ENCODE data around the gene PRKRA. TPM values are rescaled to one million over a fixed set of nuclear protein-coding genes. Genes with fewer than 3 reads are reported as not detected.

PRKRA gene
- polyA plus RNA-seq (2012; rRNA removed) = 35.7 and 44.3 TPM in 2 replicates
- polyA plus RNA-seq (2012; cell fraction: cytosol; rRNA removed) = 42.6 and 44.6 TPM in 2 replicates
- 38.9 and 48.6 TPM in 2 replicates for polyA plus RNA-seq (2012; cell fraction: nucleus; rRNA removed)

GRCh38 chr2:178450774-178451525 is at the start of gene PRKRA, which contains the start of gene PJVK:
PRKRA (minus strand) TSS chr2:178451175; CDS start chr2:178451030, 145 bp downstream.
PJVK (plus strand) TSS chr2:178451378; CDS start chr2:178453410, 2,032 bp downstream.
- Histone ChIP-seq H3F3A (replicated peaks; ENCODE audit: insufficient read depth) (peaks cover 7% of the 10 kb centered on the region), H3K79me2 (ENCODE audit: insufficient read depth) (peaks cover 43% of the 10 kb centered on the region), H3K27me3 (ENCODE audit: insufficient read depth) (no peaks in the 10 kb centered on the region), H3K4me1 (ENCODE audit: control insufficient read depth in 1 of 2, insufficient read depth in 2 of 2, low read depth in 1 of 2, low read length in 1 of 2) (peaks cover 0 to 22% of the 10 kb centered on the region in 2 experiments; a peak in 2 of 4 replicates), H3K9ac (peak within 1 kb of the TSS; percentile 96), H3K4me2 (peak within 1 kb of the TSS; percentile 99), H3K27ac (ENCODE audit: low read depth in 2 of 2, low read length in 1 of 2) (peak within 1 kb of the TSS; percentile 91 to 98), H2AFZ (ENCODE audit: low read depth) (peak within 1 kb of the TSS; percentile 98), H3K4me3 (ENCODE audit: low read depth in 2 of 2, low read length in 1 of 2) (peak within 1 kb of the TSS; percentile 97 to 100), H3K9me2 (no peaks in the 10 kb centered on the region), H3K36me3 (replicated peaks in 1 of 2; ENCODE audit: control insufficient read depth in 1 of 2, insufficient read depth in 2 of 2, low read length in 1 of 2) (peaks cover 13 to 25% of the 10 kb centered on the region in 2 experiments), H4K20me1 (ENCODE audit: insufficient read depth) (peaks cover 21% of the 10 kb centered on the region), H3K9me3 (no peaks in the 10 kb centered on the region)
- 5% methylated on average over 16 of the region's 76 CpGs for WGBS (ENCODE audit: low lambda C conversion rate)
- CTCF ChIA-PET = interaction anchor here (1.0 to 4.0 kb wide), 2 partner anchors 29 to 36 kb away, joined by 3 to 22 read pairs; no protein-coding TSS in a partner anchor
- DNase-seq = peak; percentile 98
- POLR2A ChIA-PET = interaction anchor here (0.6 to 1.8 kb wide), 13 partner anchors 9 to 333 kb away, joined by 3 to 22 read pairs (median 5); no protein-coding TSS in a partner anchor
- TF ChIP-seq POLR2AphosphoS5 (IDR thresholded peaks at IDR 0.05; ENCODE audit: low read depth, low read length) (peak; percentile 94), GABPA (IDR thresholded peaks at IDR 0.05; ENCODE audit: low read depth) (no peak), GATA2 (CRISPR knock-in tag; IDR thresholded peaks at IDR 0.05) (no peak), JUND (IDR thresholded peaks at IDR 0.05) (no peak), TEAD4 (IDR thresholded peaks at IDR 0.05; ENCODE audit: borderline replicate concordance, insufficient read depth) (no peak), CHD2 (IDR thresholded peaks at IDR 0.05; ENCODE audit: low read length, partially characterized antibody) (no peak), TAF1 (IDR thresholded peaks at IDR 0.05; ENCODE audit: borderline replicate concordance, low read depth, low read length) (peak; percentile 90), NRF1 (IDR thresholded peaks at IDR 0.05; ENCODE audit: low read depth, low read length) (peak; percentile 34; the same call in 1 of the 2 replicates), FOXM1 (IDR thresholded peaks at IDR 0.05; ENCODE audit: low read depth) (no peak), RAD21 (IDR thresholded peaks at IDR 0.05; ENCODE audit: low read length) (no peak), SMC3 (IDR thresholded peaks at IDR 0.05; ENCODE audit: low read depth, low read length) (no peak), FOSL2 (IDR thresholded peaks at IDR 0.05; ENCODE audit: borderline replicate concordance, low read depth) (no peak), REST (IDR thresholded peaks at IDR 0.05; ENCODE audit: low read depth, low read length) (0 out of 2 replicates have a peak, but pooled peaks have one; percentile 56), ELF1 (IDR thresholded peaks at IDR 0.05) (no peak), MXI1 (IDR thresholded peaks at IDR 0.05; ENCODE audit: low read depth, low read length) (peak; percentile 63), MAX (IDR thresholded peaks at IDR 0.05; ENCODE audit: low read depth) (peak; percentile 82), RFX5 (IDR thresholded peaks at IDR 0.05; ENCODE audit: low read length) (no peak), FOXJ3 (CRISPR knock-in tag; IDR thresholded peaks at IDR 0.05) (no peak), RCOR1 (IDR thresholded peaks at IDR 0.05; ENCODE audit: low read length) (peak; percentile 13; the same call in 1 of the 2 replicates), YY1 (IDR thresholded peaks at IDR 0.05; ENCODE audit: low read depth) (no peak; the same call in none of the 2 replicates), SIN3A (IDR thresholded peaks at IDR 0.05; ENCODE audit: borderline replicate concordance, low read depth, low read length) (peak; percentile 31; the same call in 1 of the 2 replicates), MEF2A (IDR thresholded peaks at IDR 0.05; ENCODE audit: borderline replicate concordance, low read depth) (no peak)
- TF ChIP-seq, protein P1, sequence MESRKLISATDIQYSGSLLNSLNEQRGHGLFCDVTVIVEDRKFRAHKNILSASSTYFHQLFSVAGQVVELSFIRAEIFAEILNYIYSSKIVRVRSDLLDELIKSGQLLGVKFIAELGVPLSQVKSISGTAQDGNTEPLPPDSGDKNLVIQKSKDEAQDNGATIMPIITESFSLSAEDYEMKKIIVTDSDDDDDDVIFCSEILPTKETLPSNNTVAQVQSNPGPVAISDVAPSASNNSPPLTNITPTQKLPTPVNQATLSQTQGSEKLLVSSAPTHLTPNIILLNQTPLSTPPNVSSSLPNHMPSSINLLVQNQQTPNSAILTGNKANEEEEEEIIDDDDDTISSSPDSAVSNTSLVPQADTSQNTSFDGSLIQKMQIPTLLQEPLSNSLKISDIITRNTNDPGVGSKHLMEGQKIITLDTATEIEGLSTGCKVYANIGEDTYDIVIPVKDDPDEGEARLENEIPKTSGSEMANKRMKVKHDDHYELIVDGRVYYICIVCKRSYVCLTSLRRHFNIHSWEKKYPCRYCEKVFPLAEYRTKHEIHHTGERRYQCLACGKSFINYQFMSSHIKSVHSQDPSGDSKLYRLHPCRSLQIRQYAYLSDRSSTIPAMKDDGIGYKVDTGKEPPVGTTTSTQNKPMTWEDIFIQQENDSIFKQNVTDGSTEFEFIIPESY (IDR thresholded peaks at IDR 0.05; ENCODE audit: borderline replicate concordance, low read depth) = no peak
- TF ChIP-seq, protein P2, sequence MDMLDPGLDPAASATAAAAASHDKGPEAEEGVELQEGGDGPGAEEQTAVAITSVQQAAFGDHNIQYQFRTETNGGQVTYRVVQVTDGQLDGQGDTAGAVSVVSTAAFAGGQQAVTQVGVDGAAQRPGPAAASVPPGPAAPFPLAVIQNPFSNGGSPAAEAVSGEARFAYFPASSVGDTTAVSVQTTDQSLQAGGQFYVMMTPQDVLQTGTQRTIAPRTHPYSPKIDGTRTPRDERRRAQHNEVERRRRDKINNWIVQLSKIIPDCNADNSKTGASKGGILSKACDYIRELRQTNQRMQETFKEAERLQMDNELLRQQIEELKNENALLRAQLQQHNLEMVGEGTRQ (IDR thresholded peaks at IDR 0.05; ENCODE audit: borderline replicate concordance, low read depth, low read length) = no peak
- TF ChIP-seq, protein P3, sequence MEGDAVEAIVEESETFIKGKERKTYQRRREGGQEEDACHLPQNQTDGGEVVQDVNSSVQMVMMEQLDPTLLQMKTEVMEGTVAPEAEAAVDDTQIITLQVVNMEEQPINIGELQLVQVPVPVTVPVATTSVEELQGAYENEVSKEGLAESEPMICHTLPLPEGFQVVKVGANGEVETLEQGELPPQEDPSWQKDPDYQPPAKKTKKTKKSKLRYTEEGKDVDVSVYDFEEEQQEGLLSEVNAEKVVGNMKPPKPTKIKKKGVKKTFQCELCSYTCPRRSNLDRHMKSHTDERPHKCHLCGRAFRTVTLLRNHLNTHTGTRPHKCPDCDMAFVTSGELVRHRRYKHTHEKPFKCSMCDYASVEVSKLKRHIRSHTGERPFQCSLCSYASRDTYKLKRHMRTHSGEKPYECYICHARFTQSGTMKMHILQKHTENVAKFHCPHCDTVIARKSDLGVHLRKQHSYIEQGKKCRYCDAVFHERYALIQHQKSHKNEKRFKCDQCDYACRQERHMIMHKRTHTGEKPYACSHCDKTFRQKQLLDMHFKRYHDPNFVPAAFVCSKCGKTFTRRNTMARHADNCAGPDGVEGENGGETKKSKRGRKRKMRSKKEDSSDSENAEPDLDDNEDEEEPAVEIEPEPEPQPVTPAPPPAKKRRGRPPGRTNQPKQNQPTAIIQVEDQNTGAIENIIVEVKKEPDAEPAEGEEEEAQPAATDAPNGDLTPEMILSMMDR (IDR thresholded peaks at IDR 0.05) = no peak

Data from SK-N-SH (cell line).